ENCODE measurements around the gene RGMA.

The RGMA gene

DNA sequence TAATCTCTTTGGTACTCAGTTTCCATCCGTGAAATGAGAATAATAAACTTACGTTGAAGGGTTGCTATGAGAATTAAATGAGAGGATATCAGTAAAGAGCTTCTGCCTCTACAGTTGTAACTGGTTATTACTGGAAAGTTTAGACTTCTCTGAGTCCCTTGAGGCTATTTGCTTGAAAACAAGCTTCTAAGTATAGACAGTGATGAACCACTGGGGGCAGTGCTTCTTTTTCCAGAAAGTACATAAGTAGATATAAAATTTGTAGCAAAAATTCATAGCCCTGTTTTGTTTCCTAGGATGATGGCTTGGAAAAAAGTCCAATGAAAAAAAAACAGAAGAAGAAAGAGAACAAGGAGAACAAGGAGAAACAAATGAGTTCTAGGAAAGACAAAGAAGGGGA lies 87.1 kb downstream of the RGMA start:
- Histone ChIP-seq H3K4me3 (replicated peaks; ENCODE audit: low read depth, low read length) (no peak overlapping the region), H3K27me3 (replicated peaks; ENCODE audit: control insufficient read depth, insufficient read depth, low read length) (no peaks in the 10 kb centered on the region), H3K36me3 (ENCODE audit: control insufficient read depth, insufficient read depth, low read length) (peaks cover 29% of the 10 kb centered on the region)
- TF ChIP-seq, protein P1, sequence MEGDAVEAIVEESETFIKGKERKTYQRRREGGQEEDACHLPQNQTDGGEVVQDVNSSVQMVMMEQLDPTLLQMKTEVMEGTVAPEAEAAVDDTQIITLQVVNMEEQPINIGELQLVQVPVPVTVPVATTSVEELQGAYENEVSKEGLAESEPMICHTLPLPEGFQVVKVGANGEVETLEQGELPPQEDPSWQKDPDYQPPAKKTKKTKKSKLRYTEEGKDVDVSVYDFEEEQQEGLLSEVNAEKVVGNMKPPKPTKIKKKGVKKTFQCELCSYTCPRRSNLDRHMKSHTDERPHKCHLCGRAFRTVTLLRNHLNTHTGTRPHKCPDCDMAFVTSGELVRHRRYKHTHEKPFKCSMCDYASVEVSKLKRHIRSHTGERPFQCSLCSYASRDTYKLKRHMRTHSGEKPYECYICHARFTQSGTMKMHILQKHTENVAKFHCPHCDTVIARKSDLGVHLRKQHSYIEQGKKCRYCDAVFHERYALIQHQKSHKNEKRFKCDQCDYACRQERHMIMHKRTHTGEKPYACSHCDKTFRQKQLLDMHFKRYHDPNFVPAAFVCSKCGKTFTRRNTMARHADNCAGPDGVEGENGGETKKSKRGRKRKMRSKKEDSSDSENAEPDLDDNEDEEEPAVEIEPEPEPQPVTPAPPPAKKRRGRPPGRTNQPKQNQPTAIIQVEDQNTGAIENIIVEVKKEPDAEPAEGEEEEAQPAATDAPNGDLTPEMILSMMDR (IDR thresholded peaks at IDR 0.05; ENCODE audit: insufficient read depth, low read length, poor library complexity, severe bottlenecking) = no peak
- DNase-seq (ENCODE audit: extremely low read depth, insufficient read length) = no peak

DNA sequence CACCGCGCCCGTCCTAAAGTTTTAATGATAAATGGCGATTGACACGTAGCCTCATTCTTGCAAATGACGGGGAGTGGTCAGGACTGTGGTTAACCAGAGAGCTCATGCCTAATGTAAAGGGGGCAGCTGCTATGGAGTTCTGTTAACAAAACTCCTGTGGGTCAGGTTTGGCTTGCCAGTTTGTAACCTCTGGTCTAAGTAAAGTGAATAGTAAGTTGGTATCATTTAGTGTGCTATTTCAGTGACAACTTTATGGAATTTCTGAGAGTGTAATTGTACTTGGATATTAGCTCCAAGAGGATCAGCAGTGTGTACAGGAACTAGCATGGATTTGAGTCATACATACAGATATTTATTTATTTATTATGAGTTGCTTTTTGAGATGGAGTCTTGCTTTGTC lies 87.9 kb downstream of the RGMA start:
- peaks cover 29% of the 10 kb centered on the region for H3K36me3 ChIP-seq (ENCODE audit: control insufficient read depth, insufficient read depth, low read length)
- TF ChIP-seq, protein P1 (IDR thresholded peaks at IDR 0.05; ENCODE audit: insufficient read depth, low read length, poor library complexity, severe bottlenecking) = no peak

DNA sequence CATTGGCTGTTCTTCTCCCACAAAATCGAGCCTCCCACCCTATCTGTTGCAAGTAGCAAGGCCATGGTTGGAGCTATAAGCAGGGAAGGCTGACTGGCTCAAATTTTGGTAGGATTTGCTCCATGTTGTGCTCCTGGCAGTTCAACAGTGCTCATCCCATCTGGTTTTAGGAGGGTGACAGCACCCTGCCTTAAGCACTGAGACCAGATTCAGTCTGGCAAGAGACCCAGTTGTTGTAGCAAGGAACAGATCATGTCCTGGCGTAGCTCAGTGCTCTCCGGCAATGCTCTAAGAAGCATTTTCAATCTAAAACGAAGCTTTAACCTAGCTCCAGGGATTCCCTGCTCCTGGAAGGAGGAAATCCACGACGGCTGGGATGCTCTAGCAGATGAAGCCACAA lies 91.2 kb downstream of the RGMA start:
- Histone ChIP-seq H3K4me3 (replicated peaks; ENCODE audit: low read depth, low read length) (no peak overlapping the region), H3K27me3 (replicated peaks; ENCODE audit: control insufficient read depth, insufficient read depth, low read length) (no peaks in the 10 kb centered on the region), H3K36me3 (ENCODE audit: control insufficient read depth, insufficient read depth, low read length) (peaks cover 26% of the 10 kb centered on the region)
- DNase-seq (ENCODE audit: extremely low read depth, insufficient read length) = no peak
- TF ChIP-seq, protein P1 (IDR thresholded peaks at IDR 0.05; ENCODE audit: insufficient read depth, low read length, poor library complexity, severe bottlenecking) = no peak

More for the DNA sequence above, 87.9 kb downstream of the RGMA start:
- Histone ChIP-seq H3K27me3 (replicated peaks; ENCODE audit: control insufficient read depth, insufficient read depth, low read length) (no peaks in the 10 kb centered on the region), H3K4me3 (replicated peaks; ENCODE audit: low read depth, low read length) (no peak overlapping the region)
- DNase-seq (ENCODE audit: extremely low read depth, insufficient read length) = no peak

DNA sequence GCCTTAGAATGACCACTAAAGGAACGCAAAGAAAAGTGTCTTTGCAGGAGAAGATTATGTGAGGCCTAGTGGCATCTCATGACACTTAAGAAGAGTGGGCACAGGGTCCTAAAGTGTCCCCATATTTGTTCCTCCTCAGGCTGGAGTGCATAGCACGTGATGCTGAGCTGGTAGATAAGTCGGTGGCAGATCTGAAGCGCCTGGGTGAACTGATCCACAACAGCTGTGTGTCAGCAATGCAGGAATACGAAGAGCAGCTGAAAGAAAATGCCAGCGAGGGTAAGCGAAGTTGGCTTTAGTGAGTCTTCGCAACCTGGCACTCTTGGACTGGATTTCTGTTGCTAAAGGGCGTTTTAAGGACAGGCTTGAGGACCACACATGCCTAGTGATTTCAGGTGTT lies 96.3 kb downstream of the RGMA start:
- Histone ChIP-seq H3K27me3 (replicated peaks; ENCODE audit: control insufficient read depth, insufficient read depth, low read length) (no peaks in the 10 kb centered on the region), H3K4me3 (replicated peaks; ENCODE audit: low read depth, low read length) (no peak overlapping the region), H3K36me3 (ENCODE audit: control insufficient read depth, insufficient read depth, low read length) (peaks cover 17% of the 10 kb centered on the region)
- TF ChIP-seq, protein P1 (IDR thresholded peaks at IDR 0.05; ENCODE audit: insufficient read depth, low read length, poor library complexity, severe bottlenecking) = no peak
- DNase-seq (ENCODE audit: extremely low read depth, insufficient read length) = no peak

DNA sequence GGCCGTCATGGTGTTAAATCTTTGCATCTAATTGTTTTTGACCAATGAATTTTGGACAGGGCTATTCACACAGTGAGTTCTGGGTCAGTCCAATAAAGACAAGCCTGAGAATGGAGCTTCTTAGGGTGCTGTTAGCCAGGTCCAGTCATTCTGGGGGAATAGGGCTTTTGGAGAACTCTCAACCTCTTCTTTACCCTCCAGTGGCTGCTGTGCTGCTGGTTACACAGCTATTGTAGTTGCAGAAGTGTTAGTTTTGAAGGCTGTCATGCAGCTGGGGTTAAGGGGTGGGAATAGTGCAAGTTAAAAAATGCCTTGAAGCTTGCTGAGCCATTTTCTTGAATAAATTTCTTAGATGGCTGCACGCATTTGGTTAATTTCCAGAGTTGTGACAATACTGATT lies 99.0 kb downstream of the RGMA start:
- peaks cover 25% of the 10 kb centered on the region for H3K36me3 ChIP-seq (ENCODE audit: control insufficient read depth, insufficient read depth, low read length)
- TF ChIP-seq, protein P1 (IDR thresholded peaks at IDR 0.05; ENCODE audit: insufficient read depth, low read length, poor library complexity, severe bottlenecking) = no peak

DNA sequence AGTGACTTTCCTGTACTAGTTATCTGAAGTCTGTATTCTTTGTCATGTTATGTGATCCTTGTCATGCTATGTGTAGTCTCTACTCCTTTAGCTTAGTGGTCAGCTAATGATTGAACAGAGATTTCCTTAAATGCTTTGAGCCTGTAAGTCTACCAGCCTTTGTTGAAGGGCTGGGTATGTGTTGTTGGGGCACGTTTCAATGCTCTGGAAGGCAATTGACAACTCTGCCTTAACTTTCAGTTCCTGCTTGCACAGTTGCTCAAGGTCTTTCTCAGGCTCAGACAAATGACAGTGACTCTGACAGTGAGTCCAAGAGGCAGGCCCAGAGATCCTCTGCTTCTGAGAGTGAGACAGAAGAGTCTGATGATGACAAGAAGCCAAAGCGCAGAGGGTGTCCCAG lies 99.5 kb downstream of the RGMA start:
- H3K27me3 ChIP-seq (replicated peaks; ENCODE audit: control insufficient read depth, insufficient read depth, low read length) = no peaks in the 10 kb centered on the region
- DNase-seq (ENCODE audit: extremely low read depth, insufficient read length) = no peak
- TF ChIP-seq, protein P1 (IDR thresholded peaks at IDR 0.05; ENCODE audit: insufficient read depth, low read length, poor library complexity, severe bottlenecking) = no peak
- H3K36me3 ChIP-seq (ENCODE audit: control insufficient read depth, insufficient read depth, low read length) = peaks cover 27% of the 10 kb centered on the region
- no peak overlapping the region for H3K4me3 ChIP-seq (replicated peaks; ENCODE audit: low read depth, low read length)

More for the DNA sequence above, 99.0 kb downstream of the RGMA start:
- no peak for DNase-seq (ENCODE audit: extremely low read depth, insufficient read length)
- H3K27me3 ChIP-seq (replicated peaks; ENCODE audit: control insufficient read depth, insufficient read depth, low read length) = no peaks in the 10 kb centered on the region
- no peak overlapping the region for H3K4me3 ChIP-seq (replicated peaks; ENCODE audit: low read depth, low read length)
